Heart right ventricle (tissue), 16 donors: Measurements from ENCODE around the gene TSC22D1. TPM values are rescaled to one million over a fixed set of nuclear protein-coding genes. Genes with fewer than 3 reads are reported as not detected.

Experiments used
- ATAC-seq, 8 donors: fragments of 200-7000 bp; cut with Tn5 transposase; one replicate each; pipeline ENCODE4 v1.9.1; 2020; ENCODE audit warnings: mild to moderate bottlenecking in 8 of 8, moderate library complexity in 8 of 8, moderate number of reproducible peaks in 1 of 8
- DNase-seq, 2 donors: peaks; one replicate each; pipeline ENCODE4 v3.0.0-alpha.2; 2020
- H3K27ac ChIP-seq, 10 donors: fragments of 200-600 bp; sonication (generic) in 2 of 10; one replicate each; pipeline versions ENCODE4 v1.5.0 to v1.8.0; 2020 to 2022; ENCODE audit warnings: mild to moderate bottlenecking in 3 of 10
- H3K27me3 ChIP-seq, 7 donors: fragments of 200-600 bp; one replicate each; pipeline ENCODE4 v1.8.0; 2021 to 2022; ENCODE audit warnings: mild to moderate bottlenecking in 2 of 7
- H3K36me3 ChIP-seq, 9 donors: fragments of 200-600 bp; sonication (generic) in 1 of 9; one replicate each; pipeline versions ENCODE4 v1.5.0 to v1.8.0; 2020 to 2022; ENCODE audit warnings: mild to moderate bottlenecking in 2 of 9
- H3K4me1 ChIP-seq, 9 donors: fragments of 200-600 bp; sonication (generic) in 1 of 9; one replicate each; pipeline versions ENCODE4 v1.5.0 to v1.8.0; 2020 to 2022; ENCODE audit warnings: mild to moderate bottlenecking in 4 of 9
- H3K4me3 ChIP-seq, 10 donors: fragments of 200-600 bp; sonication (generic) in 2 of 10; one replicate each; pipeline versions ENCODE4 v1.5.0 to v1.8.0; 2020 to 2022; ENCODE audit warnings: mild to moderate bottlenecking in 7 of 10, moderate library complexity in 2 of 10
- H3K9me3 ChIP-seq, 11 donors: fragments of 200-600 bp in 10 of 11; sonication (generic) in 2 of 11; one replicate each; pipeline versions ENCODE4 v1.5.0 to v1.8.0; 2013 to 2022; ENCODE audit warnings: mild to moderate bottlenecking in 2 of 11, control low read depth in 1 of 11, moderate library complexity in 1 of 11
- CTCF ChIP-seq, 9 donors: fragments of 200-600 bp; sonication (generic) in 2 of 9; IDR thresholded peaks; one replicate each; pipeline versions ENCODE4 v1.5.0 to v1.8.0; 2021 to 2022; ENCODE audit warnings: antibody characterized with exemption in 9 of 9, mild to moderate bottlenecking in 5 of 9, moderate library complexity in 1 of 9
- WGBS, 2 donors: extraction: QIAGEN DNeasy Blood & Tissue Kit; methylation state at CpG; one replicate each; pipeline ENCODE4 v1.1.7; 2013; ENCODE audit warnings: inconsistent platforms in 1 of 2; 5-methylcytosine and 5-hydroxymethylcytosine counted together
- intact Hi-C, 10 donors: fragments of 100-400 bp; cut with DNase I; formaldehyde crosslinking; loops; one replicate each; pipeline versions ENCODE4 v1.11.1 to v1.14.2; 2022
- long read RNA-seq, 3 donors: library from polyadenylated mRNA; unstranded; transcript quantifications; one replicate each; pipeline ENCODE4 v2.0.0, GENCODE V29; 2020 to 2021
- polyA plus RNA-seq, 2 donors: library from polyadenylated mRNA; stranded (reverse); fragments of 200-250 nt; gene quantifications; one replicate each; pipeline ENCODE4 v1.2.3, GENCODE V29; 2013
- total RNA-seq, 10 donors: library from RNA; stranded (reverse); fragmentation: NEBNext Ultra II Directional in 3 of 10; extraction: Animal tissue kit (Norgen Biotek cat#: 25700) in 3 of 10; gene quantifications; one replicate each; pipeline versions ENCODE4 v1.2.1 to v1.2.4, GENCODE V29; 2021 to 2023
- donor health status: Arrhythmogenic right ventricular cardiomyopathy.
- donor health status: ischemic (EF 13 %, LVEDD 7.1; RV severe dilation, severe dysfunction).
- donor health status: healthy with polysubstance abuse.
- donor health status: DM: no; HTN: yes; CAD: no.
- donor health status: DM: no; HTN: no; CAD: no.
- donor health status: ischemic (EF 25% LVEDD 6.9; RV normal size, moderate dysfunction).
- donor health status: ischemic (EF 25% LVEDD 5.7; RV mildly dilated, moderate dysfunction).
- donor health status: healthy.
- donor health status: DM: yes; HTN: yes; CAD: no.
- donor health status: Ischemic cardiomyopathy.
- donor health status: ischemic (EF 35%, LVEDD 5.7; RV mildly dilated, moderate dysfunction).
- donor health status: nonischemic (EF 11% LVEDD 7.7; RV severe dilation, severe dysfunction).
- donor health status: DM: yes; HTN: yes; CAD: no.
- donor health status: PGD.
- donor health status: ischemic (EF 29% LVEDD 5.4; RV normal size, mild dysfunction).
- donor health status: nonischemic (EF 23%, LVEDD 6.1; RV moderate dilation, normal function).

TSC22D1 gene
- total RNA-seq, result 100 to 1,000 TPM in 8 of 10 donors, 10 to 100 TPM in 2; 87.2 to 200 (median 129) TPM
- 10 to 100 TPM; 48.5 to 82.4 TPM for polyA plus RNA-seq
- long read RNA-seq, donor 1, full-length matches to known transcripts, result 344 of 367 reads
- long read RNA-seq, donor 1, partial matches to known transcripts, result 3 of 367 reads
- long read RNA-seq, donor 1, other reads (novel, unspliced or antisense), result 20 of 367 reads
- long read RNA-seq, donor 2, full-length matches to known transcripts, result 272 of 290 reads
- long read RNA-seq, donor 2, partial matches to known transcripts, result 0 of 290 reads
- long read RNA-seq, donor 2, other reads (novel, unspliced or antisense), result 18 of 290 reads
- long read RNA-seq, donor 3, full-length matches to known transcripts, result 783 of 804 reads
- long read RNA-seq, donor 3, partial matches to known transcripts, result 1 of 804 reads
- long read RNA-seq, donor 3, other reads (novel, unspliced or antisense), result 20 of 804 reads

- TF ChIP-seq CTCF (IDR thresholded peaks at IDR 0.05), result peak in 1 of 9 donors; percentile 14
- ATAC-seq (peak in 3 of 8 donors; percentile 4 to 7 (median 5)), DNase-seq (peak; percentile 41 to 48)
- Histone ChIP-seq H3K27me3 (no peaks in the 10 kb centered on the region), H3K4me1 (peaks cover 4 to 60% (median 47%) of the 10 kb centered on the region in 9 donors), H3K9me3 (no peaks in the 10 kb centered on the region), H3K4me3 (peak within 1 kb of the TSS; percentile 68 to 98 (median 94)), H3K27ac (peak within 1 kb of the TSS; percentile 86 to 98 (median 97)), H3K36me3 (no peaks in the 10 kb centered on the region)
- WGBS, 2 donors, result 1% methylated on average over 50 to 51 of the region's 51 CpGs
- intact Hi-C loops, result loop anchor here in 6 of 10 donors (2.0 to 10.0 kb wide), 13 partner anchors 79 to 399 kb away; no protein-coding TSS in a partner anchor
These were observed at the start of gene TSC22D1 for GRCh38 chr13:44575741-44576350. TSS of gene TSC22D1 (minus strand) at chr13:44576330. CDS start at chr13:44576074, 256 bp downstream.

- Histone ChIP-seq H3K4me3 (no peak overlapping the region), H3K9me3 (peaks cover 0 to 8% (median 0%) of the 10 kb centered on the region in 11 donors), H3K4me1 (peaks cover 0 to 6% (median 0%) of the 10 kb centered on the region in 9 donors), H3K36me3 (no peaks in the 10 kb centered on the region), H3K27ac (no peak overlapping the region), H3K27me3 (no peaks in the 10 kb centered on the region)
- DNase-seq (no peak), ATAC-seq (no peak)
- 49 to 62% methylated on average over 1 of the region's 1 CpG for WGBS, 2 donors
- intact Hi-C loops, result loop anchor here in 1 of 10 donors (10.0 kb wide), 1 partner anchor 98 kb away; no protein-coding TSS in a partner anchor
- no peak for TF ChIP-seq CTCF (IDR thresholded peaks at IDR 0.05)
These were observed 46.6 kb upstream of the TSC22D1 start for GRCh38 chr13:44622708-44623107.

- intact Hi-C loops, result loop anchor here in 1 of 10 donors (10.0 kb wide), 1 partner anchor 97 kb away; no protein-coding TSS in a partner anchor
- ATAC-seq, result no peak
- WGBS, 2 donors, result 62 to 73% methylated on average over 1 of the region's 1 CpG
- Histone ChIP-seq H3K27ac (no peak overlapping the region), H3K4me3 (no peak overlapping the region), H3K4me1 (peaks cover 0 to 6% (median 0%) of the 10 kb centered on the region in 9 donors), H3K27me3 (no peaks in the 10 kb centered on the region), H3K36me3 (no peaks in the 10 kb centered on the region), H3K9me3 (peaks cover 0 to 8% (median 0%) of the 10 kb centered on the region in 11 donors)
- no peak for TF ChIP-seq CTCF (IDR thresholded peaks at IDR 0.05)
- DNase-seq, result no peak
These were observed 46.1 kb upstream of the TSC22D1 start for GRCh38 chr13:44622261-44622660.

- H3K4me1 ChIP-seq, result peaks cover 0 to 6% (median 0%) of the 10 kb centered on the region in 9 donors
- no peak for DNase-seq
- no peak for TF ChIP-seq CTCF (IDR thresholded peaks at IDR 0.05)
- H3K9me3 ChIP-seq, result no peaks in the 10 kb centered on the region
- H3K27ac ChIP-seq, result no peak overlapping the region
- no peak overlapping the region for H3K4me3 ChIP-seq
- intact Hi-C loops, result loop anchor here in 1 of 10 donors (10.0 kb wide), 1 partner anchor 95 kb away; no protein-coding TSS in a partner anchor
- no peaks in the 10 kb centered on the region for H3K36me3 ChIP-seq
- no peak for ATAC-seq
- no peaks in the 10 kb centered on the region for H3K27me3 ChIP-seq
These were observed 43.9 kb upstream of the TSC22D1 start for GRCh38 chr13:44620057-44620456.
